ENCODE data around the gene LORICRIN. TPM values are rescaled to one million over a fixed set of nuclear protein-coding genes. Genes with fewer than 3 reads are reported as not detected.

LORICRIN gene
- total RNA-seq, 2 donors from 2014 or later, result not detected

GRCh38 chr1:153292740-153293479 lies 33.4 kb downstream of the LORICRIN start:
- H3K4me3 Mint-ChIP-seq, result peak overlapping the region; percentile 76
- H3K36me3 Mint-ChIP-seq (ENCODE audit: low read depth), result peaks cover 3% of the 10 kb centered on the region
- H3K27ac Mint-ChIP-seq, result peak overlapping the region; percentile 85
- peaks cover 45% of the 10 kb centered on the region for H3K4me1 Mint-ChIP-seq
- ATAC-seq, result no peak
- H3K9me3 ChIP-seq (ENCODE audit: control insufficient read depth, low read length, poor library complexity, severe bottlenecking), result no peaks in the 10 kb centered on the region
- no peaks in the 10 kb centered on the region for H3K27me3 Mint-ChIP-seq
- no peak for DNase-seq

- Mint-ChIP-seq H3K36me3 (ENCODE audit: low read depth) (peaks cover 3% of the 10 kb centered on the region), H3K4me1 (peaks cover 45% of the 10 kb centered on the region), H3K27me3 (no peaks in the 10 kb centered on the region), H3K27ac (peak overlapping the region; percentile 83), H3K4me3 (peak overlapping the region; percentile 76)
- ATAC-seq, result peak; percentile 22
- no peaks in the 10 kb centered on the region for H3K9me3 ChIP-seq (ENCODE audit: control insufficient read depth, low read length, poor library complexity, severe bottlenecking)
- no peak for DNase-seq
These were observed 33.9 kb downstream of the LORICRIN start for GRCh38 chr1:153293480-153293775.

- peak; percentile 80 for ATAC-seq
- Mint-ChIP-seq H3K27me3 (no peaks in the 10 kb centered on the region), H3K4me3 (peak overlapping the region; percentile 76), H3K27ac (peak overlapping the region; percentile 83), H3K4me1 (peaks cover 42% of the 10 kb centered on the region), H3K36me3 (ENCODE audit: low read depth) (peaks cover 3% of the 10 kb centered on the region)
- DNase-seq, result no peak
- no peaks in the 10 kb centered on the region for H3K9me3 ChIP-seq (ENCODE audit: control insufficient read depth, low read length, poor library complexity, severe bottlenecking)
These were observed 34.4 kb downstream of the LORICRIN start for GRCh38 chr1:153293851-153294250.

GRCh38 chr1:153302308-153302707 lies 42.8 kb downstream of the LORICRIN start:
- Mint-ChIP-seq H3K36me3 (ENCODE audit: low read depth) (no peaks in the 10 kb centered on the region), H3K4me1 (peaks cover 7% of the 10 kb centered on the region), H3K27ac (no peak overlapping the region), H3K4me3 (no peak overlapping the region), H3K27me3 (peaks cover 28% of the 10 kb centered on the region)
- DNase-seq (no peak), ATAC-seq (no peak)
- no peaks in the 10 kb centered on the region for H3K9me3 ChIP-seq (ENCODE audit: control insufficient read depth, low read length, poor library complexity, severe bottlenecking)

- peaks cover 2% of the 10 kb centered on the region for H3K4me1 Mint-ChIP-seq
- H3K27me3 Mint-ChIP-seq, result peaks cover 44% of the 10 kb centered on the region
- ATAC-seq, result no peak
- no peak overlapping the region for H3K4me3 Mint-ChIP-seq
- H3K27ac Mint-ChIP-seq, result no peak overlapping the region
- no peaks in the 10 kb centered on the region for H3K9me3 ChIP-seq (ENCODE audit: control insufficient read depth, low read length, poor library complexity, severe bottlenecking)
- DNase-seq, result no peak
- no peaks in the 10 kb centered on the region for H3K36me3 Mint-ChIP-seq (ENCODE audit: low read depth)
These were observed 46.2 kb downstream of the LORICRIN start for GRCh38 chr1:153305682-153306081.

GRCh38 chr1:153306303-153307220 lies 47.1 kb downstream of the LORICRIN start:
- Mint-ChIP-seq H3K36me3 (ENCODE audit: low read depth) (no peaks in the 10 kb centered on the region), H3K4me3 (no peak overlapping the region), H3K27ac (no peak overlapping the region), H3K4me1 (peaks cover 2% of the 10 kb centered on the region), H3K27me3 (peaks cover 44% of the 10 kb centered on the region)
- DNase-seq, result no peak
- H3K9me3 ChIP-seq (ENCODE audit: control insufficient read depth, low read length, poor library complexity, severe bottlenecking), result no peaks in the 10 kb centered on the region
- ATAC-seq, result no peak

GRCh38 chr1:153307221-153307600 lies 47.7 kb downstream of the LORICRIN start:
- no peak overlapping the region for H3K27ac Mint-ChIP-seq
- ATAC-seq (no peak), DNase-seq (no peak)
- peaks cover 46% of the 10 kb centered on the region for H3K27me3 Mint-ChIP-seq
- H3K4me3 Mint-ChIP-seq, result no peak overlapping the region
- H3K4me1 Mint-ChIP-seq, result peaks cover 2% of the 10 kb centered on the region
- H3K9me3 ChIP-seq (ENCODE audit: control insufficient read depth, low read length, poor library complexity, severe bottlenecking), result no peaks in the 10 kb centered on the region
- H3K36me3 Mint-ChIP-seq (ENCODE audit: low read depth), result no peaks in the 10 kb centered on the region

- H3K27ac Mint-ChIP-seq, result no peak overlapping the region
- H3K4me3 Mint-ChIP-seq, result no peak overlapping the region
- no peaks in the 10 kb centered on the region for H3K9me3 ChIP-seq (ENCODE audit: control insufficient read depth, low read length, poor library complexity, severe bottlenecking)
- DNase-seq, result no peak
- peaks cover 2% of the 10 kb centered on the region for H3K4me1 Mint-ChIP-seq
- no peaks in the 10 kb centered on the region for H3K36me3 Mint-ChIP-seq (ENCODE audit: low read depth)
- H3K27me3 Mint-ChIP-seq, result peaks cover 53% of the 10 kb centered on the region
- ATAC-seq, result no peak
These were observed 49.1 kb downstream of the LORICRIN start for GRCh38 chr1:153308540-153308939.

- H3K9me3 ChIP-seq (ENCODE audit: control insufficient read depth, low read length, poor library complexity, severe bottlenecking), result no peaks in the 10 kb centered on the region
- peaks cover 2% of the 10 kb centered on the region for H3K4me1 Mint-ChIP-seq
- no peak overlapping the region for H3K4me3 Mint-ChIP-seq
- H3K27me3 Mint-ChIP-seq, result peaks cover 50% of the 10 kb centered on the region
- DNase-seq (no peak), ATAC-seq (no peak)
- H3K36me3 Mint-ChIP-seq (ENCODE audit: low read depth), result no peaks in the 10 kb centered on the region
- H3K27ac Mint-ChIP-seq, result no peak overlapping the region
These were observed 50.0 kb downstream of the LORICRIN start for GRCh38 chr1:153309441-153309840.

GRCh38 chr1:153310526-153310925 lies 51.0 kb downstream of the LORICRIN start:
- no peaks in the 10 kb centered on the region for H3K9me3 ChIP-seq (ENCODE audit: control insufficient read depth, low read length, poor library complexity, severe bottlenecking)
- ATAC-seq, result no peak
- Mint-ChIP-seq H3K36me3 (ENCODE audit: low read depth) (no peaks in the 10 kb centered on the region), H3K4me3 (no peak overlapping the region), H3K4me1 (peaks cover 2% of the 10 kb centered on the region), H3K27ac (no peak overlapping the region), H3K27me3 (peaks cover 42% of the 10 kb centered on the region)
- no peak for DNase-seq

Other genes starting within 250 kb of the LORICRIN start
- not detected for gene SPRR1B, start 228.5 kb upstream of the LORICRIN start, total RNA-seq
- gene SPRR2D, start 218.6 kb upstream of the LORICRIN start, total RNA-seq, result not detected
- not detected for gene SPRR2A, start 202.2 kb upstream of the LORICRIN start, total RNA-seq
- gene SPRR2B, start 188.1 kb upstream of the LORICRIN start, total RNA-seq, result not detected
- gene SPRR2E, start 165.2 kb upstream of the LORICRIN start, total RNA-seq, result not detected
- gene SPRR2F, start 146.2 kb upstream of the LORICRIN start, total RNA-seq, result not detected
- not detected for gene SPRR2G, start 108.8 kb upstream of the LORICRIN start, total RNA-seq
- not detected for gene LELP1, start 56.3 kb upstream of the LORICRIN start, total RNA-seq
- gene PRR9, start 42.1 kb upstream of the LORICRIN start, total RNA-seq, result not detected
- not detected for gene PGLYRP3, start 53.3 kb downstream of the LORICRIN start, total RNA-seq
- gene PGLYRP4, start 89.2 kb downstream of the LORICRIN start, total RNA-seq, result not detected
- gene S100A9, start 98.2 kb downstream of the LORICRIN start, total RNA-seq, result 100 to 1,000 TPM in 1 of 2 donors, 10 to 100 TPM in 1; 11.9 to 138 TPM
- gene S100A12, start 115.9 kb downstream of the LORICRIN start, total RNA-seq, result 1 to 10 TPM; 2.0 to 9.1 TPM
- 100 to 1,000 TPM in 1 of 2 donors, 1 to 10 TPM in 1; 4.6 to 110 TPM for gene S100A8, start 131.4 kb downstream of the LORICRIN start, total RNA-seq
- not detected for gene S100A7A, start 156.8 kb downstream of the LORICRIN start, total RNA-seq
- not detected for gene S100A7, start 201.0 kb downstream of the LORICRIN start, total RNA-seq